Tibial artery (tissue), 4 donors: Measurements from ENCODE around the gene ACKR1.

Source experiments
- DNase-seq, 2 donors: peaks; one replicate each; pipeline ENCODE4 v3.0.0-alpha.2; 2019
- H3K27ac ChIP-seq, 2 donors: fragments of 200-600 bp; sonication (generic) in 1 of 2; 1 replicate in 1 of 2; 2 replicates in 1 of 2; pipeline ENCODE4 v1.5.1; 2018 to 2019; ENCODE audit warnings: mild to moderate bottlenecking in 1 of 2
- H3K27me3 ChIP-seq, 2 donors: fragments of 200-600 bp; sonication (generic) in 1 of 2; one replicate each; pipeline versions ENCODE4 v1.5.1 to v1.6.0; 2016 to 2019
- H3K36me3 ChIP-seq, 3 donors: fragments of 200-600 bp; sonication (generic) in 2 of 3; one replicate each; pipeline ENCODE4 v1.5.1; 2016 to 2019; ENCODE audit warnings: mild to moderate bottlenecking in 2 of 3
- H3K4me1 ChIP-seq, 4 donors: fragments of 200-600 bp; sonication (generic) in 2 of 4; 1 replicate in 3 of 4; 2 replicates in 1 of 4; pipeline ENCODE4 v1.5.1; 2016 to 2019
- H3K4me3 ChIP-seq, 2 donors: fragments of 200-600 bp; sonication (generic) in 1 of 2; 1 replicate in 1 of 2; 2 replicates in 1 of 2; pipeline ENCODE4 v1.5.1; 2018 to 2019; ENCODE audit warnings: mild to moderate bottlenecking in 2 of 2
- H3K9me3 ChIP-seq, 3 donors: fragments of 200-600 bp; sonication (generic) in 1 of 3; one replicate each; pipeline ENCODE4 v1.5.1; 2016 to 2019
- intact Hi-C: fragments of 100-400 bp; cut with DNase I; formaldehyde crosslinking; loops from one replicate; pipeline ENCODE4 v1.15.0; 2023; ENCODE audit warnings: low total_unique reads
- TF ChIP-seq, protein P1 (sequence below), 2 experiments: fragments of 200-600 bp in 1 of 2; fragments of 450-650 bp in 1 of 2; IDR thresholded peaks; one replicate each; pipeline ENCODE4 v1.5.1; 2017 to 2019; ENCODE audit warnings: antibody characterized with exemption in 2 of 2, mild to moderate bottlenecking in 1 of 2, moderate library complexity in 1 of 2

Gene ACKR1

DNA sequence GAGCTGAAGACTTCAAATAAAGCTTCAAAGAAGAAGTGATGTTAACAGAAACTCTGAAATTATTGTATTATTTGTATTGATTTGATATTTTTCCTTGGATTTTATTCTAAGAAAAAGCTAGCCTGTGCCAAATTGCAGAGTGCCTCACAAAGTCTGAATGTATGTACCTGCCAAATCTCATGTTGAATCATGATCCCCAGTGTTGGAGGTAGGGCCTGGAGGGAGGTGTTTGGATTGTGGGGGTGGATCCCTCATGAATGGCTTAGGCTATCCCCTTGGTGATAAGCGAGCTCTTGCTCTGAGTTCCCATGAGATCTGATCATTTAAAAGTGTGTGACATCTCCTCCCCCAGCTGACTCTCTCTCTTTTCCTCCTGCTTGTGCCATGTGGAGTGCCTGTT, 43.6 kb downstream of the ACKR1 start:
- no peak overlapping the region for H3K4me3 ChIP-seq
- no peaks in the 10 kb centered on the region for H3K27me3 ChIP-seq
- no peak for DNase-seq
- H3K9me3 ChIP-seq: peaks cover 0 to 4% (median 2%) of the 10 kb centered on the region in 3 donors
- TF ChIP-seq, protein P1, sequence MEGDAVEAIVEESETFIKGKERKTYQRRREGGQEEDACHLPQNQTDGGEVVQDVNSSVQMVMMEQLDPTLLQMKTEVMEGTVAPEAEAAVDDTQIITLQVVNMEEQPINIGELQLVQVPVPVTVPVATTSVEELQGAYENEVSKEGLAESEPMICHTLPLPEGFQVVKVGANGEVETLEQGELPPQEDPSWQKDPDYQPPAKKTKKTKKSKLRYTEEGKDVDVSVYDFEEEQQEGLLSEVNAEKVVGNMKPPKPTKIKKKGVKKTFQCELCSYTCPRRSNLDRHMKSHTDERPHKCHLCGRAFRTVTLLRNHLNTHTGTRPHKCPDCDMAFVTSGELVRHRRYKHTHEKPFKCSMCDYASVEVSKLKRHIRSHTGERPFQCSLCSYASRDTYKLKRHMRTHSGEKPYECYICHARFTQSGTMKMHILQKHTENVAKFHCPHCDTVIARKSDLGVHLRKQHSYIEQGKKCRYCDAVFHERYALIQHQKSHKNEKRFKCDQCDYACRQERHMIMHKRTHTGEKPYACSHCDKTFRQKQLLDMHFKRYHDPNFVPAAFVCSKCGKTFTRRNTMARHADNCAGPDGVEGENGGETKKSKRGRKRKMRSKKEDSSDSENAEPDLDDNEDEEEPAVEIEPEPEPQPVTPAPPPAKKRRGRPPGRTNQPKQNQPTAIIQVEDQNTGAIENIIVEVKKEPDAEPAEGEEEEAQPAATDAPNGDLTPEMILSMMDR (IDR thresholded peaks at IDR 0.05): no peak
- H3K36me3 ChIP-seq: no peaks in the 10 kb centered on the region
- intact Hi-C loops: no loop called here
- H3K27ac ChIP-seq: no peak overlapping the region
- H3K4me1 ChIP-seq: no peaks in the 10 kb centered on the region

DNA sequence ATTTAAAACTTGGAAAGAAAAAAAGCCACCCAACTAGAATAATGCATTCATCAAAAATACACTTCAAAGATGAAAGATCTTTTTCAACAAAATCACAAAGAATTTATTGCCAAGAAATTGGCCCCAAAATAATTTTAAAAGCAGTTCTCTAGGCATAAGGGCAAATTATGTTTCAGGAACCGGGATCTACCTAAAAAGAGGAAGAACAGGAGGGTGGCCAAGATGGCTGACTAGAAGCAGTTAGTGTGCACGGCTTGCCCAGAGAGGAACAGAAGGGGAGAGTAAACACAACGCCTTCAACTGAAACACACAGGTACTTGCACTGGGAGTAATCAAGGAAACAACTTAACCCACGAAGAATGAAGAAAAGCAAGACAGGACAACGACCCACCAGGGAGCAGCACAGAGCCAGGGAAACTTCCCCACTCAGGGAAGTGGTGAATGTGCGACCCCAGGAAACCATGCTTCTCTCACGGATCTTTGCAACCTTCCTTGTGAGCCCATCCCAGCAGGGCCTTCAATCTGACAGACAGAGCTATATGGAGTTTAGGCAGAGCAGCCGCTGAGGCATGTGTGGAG, 46.1 kb downstream of the ACKR1 start:
- TF ChIP-seq, protein P1 (IDR thresholded peaks at IDR 0.05): no peak
- no peak overlapping the region for H3K27ac ChIP-seq
- no peak overlapping the region for H3K4me3 ChIP-seq
- no peak for DNase-seq
- no peaks in the 10 kb centered on the region for H3K27me3 ChIP-seq
- H3K36me3 ChIP-seq: no peaks in the 10 kb centered on the region
- peaks cover 0 to 4% (median 2%) of the 10 kb centered on the region in 3 donors for H3K9me3 ChIP-seq
- intact Hi-C loops: no loop called here
- H3K4me1 ChIP-seq: no peaks in the 10 kb centered on the region
